Kidney epithelial cell (primary cell): ENCODE data around the gene KCNK3. TPM values are rescaled to one million over a fixed set of nuclear protein-coding genes. Genes with fewer than 3 reads are reported as not detected.

ENCODE experiments used
- DNase-seq: peaks from one replicate; pipeline ENCODE4 v3.0.0-alpha.2; 2010; ENCODE audit warnings: low read depth
- H3K27me3 ChIP-seq: 2 replicates; pipeline ENCODE4 v1.6.0; 2011; ENCODE audit warnings: low read length; ENCODE audit not compliant: control insufficient read depth, insufficient read depth
- H3K36me3 ChIP-seq: 2 replicates; pipeline ENCODE4 v1.5.1; 2011; ENCODE audit warnings: low read length; ENCODE audit not compliant: control insufficient read depth, insufficient read depth
- H3K4me3 ChIP-seq: 2 replicates; pipeline ENCODE4 v1.5.1; 2011; ENCODE audit warnings: low read depth, mild to moderate bottlenecking, control low read depth, low read length
- CTCF ChIP-seq: IDR thresholded peaks from 2 replicates; pipeline ENCODE4 v1.5.1; 2011; ENCODE audit warnings: mild to moderate bottlenecking, moderate library complexity, low read length, control low read depth, inconsistent platforms; ENCODE audit not compliant: insufficient read depth, poor library complexity, severe bottlenecking
- total RNA-seq: library from RNA; depleted of rRNA; stranded (reverse); fragments of >200 nt; gene quantifications from 2 replicates; pipeline ENCODE4 v1.2.3, GENCODE V29; 2015

Gene KCNK3
- total RNA-seq, 1 donor from 2014 or later: 13.9 TPM

DNA sequence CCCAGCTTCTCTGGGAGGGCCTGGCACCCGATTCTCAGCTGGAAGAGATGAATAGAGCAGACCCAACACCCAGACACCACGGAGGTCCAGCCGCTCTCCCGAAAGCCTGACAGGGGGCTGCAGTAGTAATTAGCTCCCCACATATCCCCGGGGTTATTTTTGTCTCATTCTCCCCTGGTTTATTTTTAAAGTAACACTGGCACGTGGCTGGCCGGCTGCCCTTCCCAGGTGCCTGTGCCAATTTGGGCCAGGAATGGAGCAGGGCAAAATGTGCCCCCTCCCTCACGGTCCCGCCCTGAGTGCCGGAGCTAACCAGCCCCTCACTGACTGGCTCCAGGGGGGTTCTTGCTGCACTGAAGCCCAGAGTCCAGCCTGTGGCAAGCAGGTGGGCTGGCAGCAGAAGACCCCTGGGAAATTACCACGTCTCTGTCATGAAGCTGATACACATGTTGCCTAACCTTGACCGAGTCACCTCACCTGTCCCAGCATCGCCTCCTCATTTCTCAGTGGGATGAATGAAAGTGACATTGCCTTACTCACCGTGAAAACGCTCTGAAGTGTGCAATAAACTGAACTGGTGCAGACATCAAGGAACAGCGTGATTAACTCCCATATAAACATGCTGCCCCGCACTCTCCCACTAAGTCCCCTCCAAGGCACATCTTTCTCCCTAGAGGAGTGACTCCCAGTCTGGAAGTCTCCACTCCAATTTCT is 18.4 kb downstream of the KCNK3 start:
- no peaks in the 10 kb centered on the region for H3K36me3 ChIP-seq
- TF ChIP-seq CTCF: no peak
- peaks cover 2% of the 10 kb centered on the region for H3K27me3 ChIP-seq
- H3K4me3 ChIP-seq: no peak overlapping the region
- DNase-seq: no peak

DNA sequence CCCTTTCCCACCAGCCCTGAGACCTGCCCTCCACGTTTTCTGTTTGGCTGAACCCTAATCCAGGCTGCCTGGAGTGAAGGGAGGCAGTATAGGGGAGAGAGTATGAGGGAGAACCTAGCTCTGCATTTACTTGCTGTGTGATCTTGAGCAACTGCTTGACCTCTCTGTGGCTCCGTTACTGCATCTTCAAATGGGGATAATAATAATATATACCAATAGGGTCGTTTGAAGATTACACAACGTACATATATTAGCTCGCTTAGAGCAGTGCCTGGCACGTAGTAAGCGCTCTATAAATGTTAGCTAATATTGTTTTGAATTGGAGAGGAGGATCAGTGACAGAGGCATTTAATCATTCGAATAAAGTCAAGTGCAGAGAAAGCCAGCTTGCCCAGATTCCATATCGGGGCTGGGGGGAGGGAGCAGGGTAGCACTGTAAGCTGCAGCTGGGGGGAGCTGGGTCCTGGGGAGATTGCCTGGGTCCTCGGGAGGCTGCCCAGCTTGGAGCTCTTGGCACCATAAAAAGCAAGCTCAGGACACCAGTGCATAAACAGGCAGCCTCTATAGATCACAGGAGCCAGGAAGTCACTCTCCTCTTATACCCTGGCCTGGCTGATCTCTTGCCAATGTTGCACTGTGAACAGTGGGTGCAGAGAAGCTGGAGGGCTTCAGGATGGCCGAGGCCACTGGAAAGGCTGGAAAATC is 19.1 kb downstream of the KCNK3 start:
- TF ChIP-seq CTCF: no peak
- peaks cover 2% of the 10 kb centered on the region for H3K27me3 ChIP-seq

DNA sequence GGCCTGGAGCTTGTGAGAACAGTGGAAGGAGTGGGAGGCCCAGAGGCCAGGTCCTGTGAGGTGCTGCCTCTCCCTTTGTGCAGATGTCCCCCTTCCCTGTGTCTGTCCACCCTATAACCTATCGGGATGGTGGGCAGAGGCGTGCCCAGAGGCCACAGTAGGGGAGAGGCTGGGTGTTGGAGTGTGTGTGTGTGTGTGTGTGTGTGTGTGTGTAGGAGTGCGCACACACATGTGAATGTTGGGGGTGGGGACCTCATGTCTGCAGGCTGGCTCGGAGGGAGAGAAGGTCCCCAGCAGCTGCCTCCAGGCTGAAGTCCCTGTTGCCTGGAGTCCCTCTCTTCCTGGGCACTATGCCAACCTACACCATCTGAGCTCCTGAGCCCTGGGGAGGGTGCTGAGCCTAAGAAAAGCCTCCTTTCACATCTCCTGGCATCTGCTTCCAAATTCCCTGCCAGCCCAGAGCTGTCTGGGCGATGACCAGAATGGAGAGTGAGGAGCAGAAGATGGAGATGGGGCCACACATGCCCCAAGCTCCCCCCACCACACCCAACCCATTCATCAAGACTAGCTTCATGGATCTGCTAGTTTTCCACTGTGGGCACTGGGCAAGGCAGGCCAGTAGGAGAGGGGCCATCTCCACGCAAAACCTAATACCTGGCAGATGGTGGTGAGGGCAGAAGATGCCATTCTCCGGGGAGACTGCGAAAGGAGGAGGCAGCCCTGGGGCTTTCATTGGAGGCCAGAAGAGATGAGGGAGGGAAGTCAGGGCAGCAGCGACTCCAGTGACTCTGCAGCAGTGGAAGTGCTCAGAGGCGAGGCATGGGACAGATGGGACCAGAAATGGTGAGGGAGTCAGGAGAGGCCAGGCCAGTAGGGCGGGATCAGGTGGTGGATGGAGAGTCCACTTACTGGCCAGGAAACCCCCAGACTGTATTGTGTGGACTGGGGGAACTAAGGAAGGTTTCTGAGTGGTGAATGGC is 20.3 kb downstream of the KCNK3 start:
- TF ChIP-seq CTCF: no peak
- DNase-seq: no peak
- H3K36me3 ChIP-seq: no peaks in the 10 kb centered on the region
- H3K4me3 ChIP-seq: no peak overlapping the region
- H3K27me3 ChIP-seq: peaks cover 2% of the 10 kb centered on the region

More for the DNA sequence above, 19.1 kb downstream of the KCNK3 start:
- DNase-seq: no peak
- no peak overlapping the region for H3K4me3 ChIP-seq
- H3K36me3 ChIP-seq: no peaks in the 10 kb centered on the region

- Histone ChIP-seq H3K4me3 (no peak overlapping the region), H3K27me3 (no peaks in the 10 kb centered on the region), H3K36me3 (no peaks in the 10 kb centered on the region)
- DNase-seq: no peak
- no peak for TF ChIP-seq CTCF
These were observed 23.2 kb downstream of the KCNK3 start for GRCh38 chr2:26715528-26716270.

DNA sequence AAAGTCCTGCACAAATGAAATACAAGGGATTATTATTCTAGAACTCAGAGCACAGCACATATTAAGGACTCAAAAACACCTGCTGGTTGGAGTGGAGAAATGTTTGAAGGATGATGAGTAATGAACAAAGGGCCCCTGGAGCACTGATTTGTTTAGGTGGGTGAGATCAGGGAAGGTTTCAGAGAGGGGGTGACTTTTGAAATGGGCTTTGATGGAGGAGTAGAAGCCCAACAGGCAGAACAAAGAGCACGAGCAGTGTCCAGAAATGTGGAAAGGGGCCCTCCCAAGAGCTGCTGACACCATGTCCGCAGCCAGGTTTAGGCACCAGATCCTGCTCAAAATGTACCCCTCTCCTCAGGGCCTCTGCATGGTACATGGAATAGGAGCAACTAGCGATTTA is 23.8 kb downstream of the KCNK3 start:
- DNase-seq: no peak
- H3K27me3 ChIP-seq: no peaks in the 10 kb centered on the region
- no peaks in the 10 kb centered on the region for H3K36me3 ChIP-seq
- H3K4me3 ChIP-seq: no peak overlapping the region
- no peak for TF ChIP-seq CTCF
